SK-N-MC (cell line): ENCODE measurements around the gene SIAH3.

Experiments
- EZH2 ChIP-seq: fragments of 200-600 bp; sonication (generic); IDR thresholded peaks from one replicate; pipeline ENCODE4 v1.6.1; 2017; ENCODE audit warnings: antibody characterized with exemption
- FOXP2 ChIP-seq: optimal IDR thresholded peaks from 2 replicates; pipeline ENCODE3; 2011; ENCODE audit warnings: mild to moderate bottlenecking, moderate library complexity; ENCODE audit not compliant: insufficient read depth; ENCODE audit errors: extremely low read length, control extremely low read depth
- POLR2AphosphoS5 ChIP-seq: IDR thresholded peaks from 2 replicates; pipeline ENCODE4 v1.6.1; 2012; ENCODE audit warnings: mild to moderate bottlenecking, low read depth, low read length, borderline replicate concordance

DNA sequence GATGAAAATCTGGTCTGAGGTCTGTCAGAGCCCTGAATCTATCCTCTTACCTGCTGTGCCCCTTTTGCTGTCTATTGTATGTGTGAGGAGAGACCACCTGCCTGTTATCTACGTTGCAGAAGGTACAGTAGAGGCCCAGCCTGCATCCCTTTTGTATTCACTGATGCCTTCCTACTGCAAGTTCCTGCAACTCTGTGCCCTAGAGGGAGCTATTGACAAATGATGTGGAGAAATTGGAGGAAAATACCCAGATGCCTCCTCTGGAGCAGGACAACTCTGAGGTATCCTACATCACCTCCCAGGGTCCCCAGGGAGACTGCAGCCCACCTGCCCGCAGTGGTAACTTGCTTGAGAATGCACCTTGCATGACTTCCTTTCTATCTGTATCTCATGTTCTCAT is 33.7 kb downstream of the SIAH3 start:
- TF ChIP-seq EZH2 (no peak), FOXP2 (no peak), POLR2AphosphoS5 (no peak)
